Measurements from ENCODE around the gene CHTOP.
A peak's percentile ranks its signal among the peaks of the same experiment; 100 is the strongest.

CHTOP gene

GRCh38 chr1:153613406-153613805 lies 20.5 kb upstream of the CHTOP start:
- no peak for DNase-seq

- DNase-seq, result no peak
These were observed 19.5 kb upstream of the CHTOP start for GRCh38 chr1:153614189-153614900.

- no peak for DNase-seq
These were observed 19.0 kb upstream of the CHTOP start for GRCh38 chr1:153614906-153615305.

- DNase-seq, result no peak
These were observed 18.5 kb upstream of the CHTOP start for GRCh38 chr1:153615406-153615805.

- no peak for DNase-seq
These were observed 17.5 kb upstream of the CHTOP start, which contains the start of gene S100A14 for GRCh38 chr1:153616144-153616916. Gene S100A14 (minus strand): TSS chr1:153616325. CDS start chr1:153615858, 467 bp downstream.

- no peak for DNase-seq
These were observed 17.0 kb upstream of the CHTOP start for GRCh38 chr1:153616917-153617311.

GRCh38 chr1:153617663-153618062 lies 16.2 kb upstream of the CHTOP start:
- DNase-seq, result peak; percentile 49

- DNase-seq, result no peak
These were observed 14.7 kb upstream of the CHTOP start for GRCh38 chr1:153619171-153619570.

- DNase-seq, result no peak
These were observed 10.8 kb upstream of the CHTOP start for GRCh38 chr1:153623101-153623500.

GRCh38 chr1:153624965-153625611 lies 8.8 kb upstream of the CHTOP start:
- no peak for DNase-seq

- no peak for DNase-seq
These were observed 7.4 kb upstream of the CHTOP start for GRCh38 chr1:153626477-153626903.

- peak; percentile 82 for DNase-seq
These were observed 6.8 kb upstream of the CHTOP start, which contains the start of gene S100A13 for GRCh38 chr1:153626904-153627714. Gene S100A13 (minus strand): TSS chr1:153627505. CDS start chr1:153626472, 1,033 bp downstream.

- no peak for DNase-seq
These were observed 5.9 kb upstream of the CHTOP start, which contains the start of gene S100A1 for GRCh38 chr1:153627715-153628626. Gene S100A1 (plus strand): TSS chr1:153628434. CDS start chr1:153630522, 2,088 bp downstream.

GRCh38 chr1:153628638-153629342 lies 5.1 kb upstream of the CHTOP start:
- DNase-seq, result no peak

GRCh38 chr1:153629343-153629665 lies 4.6 kb upstream of the CHTOP start:
- no peak for DNase-seq

GRCh38 chr1:153629971-153630370 lies 3.9 kb upstream of the CHTOP start:
- no peak for DNase-seq

GRCh38 chr1:153630384-153630783 lies 3.5 kb upstream of the CHTOP start:
- DNase-seq, result no peak

GRCh38 chr1:153631047-153632022 lies 2.5 kb upstream of the CHTOP start:
- no peak for DNase-seq

GRCh38 chr1:153633161-153633753 lies 609 bp upstream of the CHTOP start:
- no peak for DNase-seq
